ENCODE results near the gene IREB2.
"Not testable (repeated sequence)": the region's sequence is repeated elsewhere in the genome, so short reads cannot be mapped to it uniquely, and the experiment has no call there.

The IREB2 gene

DNA sequence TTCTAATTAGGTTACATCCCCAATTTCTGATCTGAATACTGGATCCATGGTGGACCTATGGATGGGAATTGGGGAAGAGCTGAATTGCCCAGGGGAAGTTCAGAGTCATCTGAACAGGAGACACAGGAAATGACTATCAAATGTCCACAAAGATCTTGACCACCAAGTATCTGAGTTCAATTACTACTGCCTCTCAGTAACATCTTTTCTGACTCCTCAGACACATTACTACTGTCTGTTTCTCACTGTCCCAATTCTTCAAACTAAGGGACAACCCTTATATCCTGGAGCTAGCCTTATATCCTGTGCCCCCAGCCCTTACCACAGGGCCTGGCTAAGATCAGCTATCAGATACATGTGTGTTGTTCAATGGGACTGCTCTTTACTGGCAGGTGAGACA lies 10.1 kb upstream of the IREB2 start:
- Histone ChIP-seq H3K4me3 (no peak overlapping the region), H3K27ac (no peak overlapping the region)

DNA sequence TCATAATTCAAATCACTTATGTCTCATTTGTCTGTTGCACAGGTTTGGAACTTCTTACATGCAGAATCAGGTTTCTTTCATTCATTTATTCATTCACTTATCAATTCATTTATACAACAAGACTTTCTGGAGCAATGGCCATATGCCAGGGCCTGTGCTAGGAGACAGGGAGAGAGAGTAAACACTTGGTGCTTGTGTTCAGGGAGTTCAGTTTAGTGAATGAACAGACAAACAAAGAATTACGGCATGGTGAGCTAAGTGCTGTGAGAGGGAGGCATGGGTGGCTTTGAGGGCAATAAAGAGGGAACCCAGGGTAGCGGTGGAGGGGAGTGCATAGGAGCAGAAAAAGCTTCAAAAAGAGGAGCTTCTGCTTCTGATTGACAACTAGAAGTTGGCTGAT lies 8.5 kb upstream of the IREB2 start:
- no peak overlapping the region for H3K27ac ChIP-seq
- no peak overlapping the region for H3K4me3 ChIP-seq

GRCh38 chr15:78431955-78432354 lies 6.1 kb upstream of the IREB2 start:
- Histone ChIP-seq H3K27ac (no peak overlapping the region), H3K4me3 (no peak overlapping the region)

DNA sequence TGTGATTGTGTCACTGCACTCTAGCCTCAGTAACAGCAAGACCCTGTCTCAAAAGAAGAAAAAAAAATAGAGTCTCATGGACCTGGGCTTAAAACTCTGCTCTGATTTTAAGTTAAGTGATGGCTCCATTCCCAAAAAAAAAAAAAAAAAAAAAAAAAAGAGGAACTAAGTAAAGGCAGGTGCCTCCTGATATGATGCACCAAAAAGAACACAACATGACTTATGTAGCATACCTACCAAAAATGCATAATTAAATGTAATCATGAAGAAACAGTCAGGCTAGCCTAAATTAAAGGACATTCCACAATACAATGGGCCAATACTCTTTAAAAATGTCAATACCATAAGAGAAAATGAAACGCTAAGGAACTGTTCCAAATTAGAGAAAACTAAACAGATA lies 5.4 kb upstream of the IREB2 start:
- H3K27ac ChIP-seq, result no peak overlapping the region
- no peak overlapping the region for H3K4me3 ChIP-seq

GRCh38 chr15:78434134-78434533 lies 3.9 kb upstream of the IREB2 start:
- H3K4me3 ChIP-seq, result no peak overlapping the region
- H3K27ac ChIP-seq, result no peak overlapping the region

- H3K27ac ChIP-seq, H3K4me3 ChIP-seq: not testable (repeated sequence)
These were observed 3.3 kb upstream of the IREB2 start for GRCh38 chr15:78434711-78435110.

DNA sequence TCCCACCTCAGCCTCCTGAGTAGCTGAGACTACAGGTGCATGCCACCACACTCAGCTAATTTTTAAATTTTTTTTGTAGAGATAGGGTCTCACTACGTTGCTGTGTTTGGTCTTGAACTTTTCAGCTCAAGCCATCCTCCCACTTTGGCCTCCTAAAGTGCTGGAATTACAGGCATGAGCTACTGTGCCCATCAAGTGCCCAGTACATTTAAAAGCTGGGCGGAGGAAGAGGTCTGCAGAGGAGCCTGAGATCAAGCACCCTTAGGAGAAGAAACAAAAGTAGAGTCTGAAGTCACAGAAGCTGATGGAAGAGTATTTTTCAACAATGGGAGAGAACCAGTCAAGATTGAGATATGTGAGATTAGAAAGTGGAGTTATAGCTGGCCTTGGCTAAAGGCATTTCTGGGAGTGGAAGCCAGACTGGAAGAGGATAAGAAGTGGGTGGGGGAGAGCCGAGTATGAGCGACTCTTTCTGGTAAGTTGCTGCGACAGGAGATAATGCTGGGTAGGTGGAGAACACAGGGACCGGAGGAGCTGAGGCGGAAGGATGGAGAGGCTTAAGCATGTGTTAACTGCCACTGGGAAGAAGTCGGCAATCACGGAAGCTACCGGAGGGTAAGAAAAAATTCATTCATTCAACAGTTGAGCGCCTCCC lies 782 bp upstream of the IREB2 start:
- Histone ChIP-seq H3K27ac (peak overlapping the region; percentile 23 to 99 (median 97)), H3K4me3 (peak overlapping the region; percentile 55 to 99 (median 95))

DNA sequence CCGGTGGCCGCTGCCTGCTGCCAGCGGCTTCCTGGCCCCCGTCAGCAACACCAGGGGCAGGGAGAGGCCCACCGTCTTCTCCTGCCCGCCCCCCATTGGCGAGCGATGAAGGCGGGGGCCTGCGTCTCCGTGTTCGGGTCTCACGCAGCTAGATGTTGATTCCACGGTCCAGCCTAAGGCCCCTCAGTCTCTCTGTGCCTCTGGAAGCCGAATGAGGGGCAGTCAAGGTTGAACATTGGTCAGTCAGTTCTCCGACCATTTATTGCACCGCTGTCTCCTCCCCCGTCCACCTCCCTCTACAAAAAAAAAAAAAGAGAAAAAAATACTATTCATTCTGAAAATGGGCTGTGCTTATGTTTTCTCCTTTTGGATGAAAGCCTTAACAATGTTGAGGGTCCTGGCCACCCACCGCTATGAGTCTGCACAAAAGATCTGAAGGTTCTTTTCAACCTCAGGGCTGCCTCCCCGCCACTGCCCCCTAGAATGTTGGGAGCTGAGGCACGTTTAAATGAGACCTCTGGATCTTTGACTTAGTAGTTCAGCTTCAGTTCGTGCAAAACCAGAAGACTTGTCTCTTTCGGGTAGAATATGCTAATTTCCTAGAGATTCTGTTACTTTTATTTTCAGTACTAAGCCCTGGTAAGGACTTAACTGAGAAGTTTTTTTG lies 736 bp downstream of the IREB2 start:
- Histone ChIP-seq H3K4me3 (peak overlapping the region; percentile 55 to 99 (median 95)), H3K27ac (peak overlapping the region; percentile 89 to 99 (median 97))

DNA sequence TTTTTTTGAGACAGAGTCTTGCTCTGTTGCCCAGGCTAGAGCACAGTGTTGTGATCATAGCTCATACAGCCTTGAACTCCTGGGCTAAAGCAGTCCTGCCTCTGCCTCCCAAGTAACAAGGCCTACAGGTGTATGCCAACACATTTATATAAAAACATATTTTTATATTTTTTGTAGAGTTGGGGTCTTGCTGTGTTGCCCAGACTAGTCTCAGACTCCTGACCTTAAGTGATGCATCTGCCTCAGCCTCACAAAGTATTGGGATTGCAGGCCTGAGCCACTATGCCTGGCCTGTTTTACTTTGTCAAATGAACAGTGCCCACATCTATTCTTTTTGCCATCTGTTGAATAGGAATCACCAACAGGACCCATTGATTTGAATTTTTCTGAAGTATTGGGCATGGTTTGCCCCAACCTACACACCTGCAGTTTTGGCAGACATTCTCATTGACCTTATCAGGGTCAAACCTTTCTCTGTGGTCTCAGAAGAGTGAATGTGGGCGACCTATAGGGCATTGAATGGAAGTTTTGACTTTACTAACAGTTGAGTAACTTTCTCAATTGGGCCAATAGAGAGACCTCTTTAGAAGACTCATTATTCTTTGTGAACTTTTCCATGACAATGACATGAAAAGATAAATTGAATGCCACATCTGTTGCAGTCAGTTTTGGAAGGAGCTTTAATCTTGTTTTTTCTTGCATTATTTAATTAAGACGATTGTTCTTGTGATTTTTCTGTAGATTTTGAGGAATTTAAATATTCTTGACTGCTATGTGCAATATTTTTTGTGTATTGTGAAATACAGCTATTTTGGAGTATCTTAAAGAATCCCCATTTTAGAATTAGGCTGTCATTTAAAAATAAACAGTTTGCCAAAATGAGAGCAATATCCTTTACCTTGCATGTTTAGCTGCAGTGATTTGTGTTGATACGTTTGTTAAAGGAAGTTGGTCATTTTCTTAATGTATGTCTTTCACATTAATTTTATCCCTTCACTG lies 2.7 kb downstream of the IREB2 start:
- Histone ChIP-seq H3K27ac (peak overlapping the region in 1 of 21 experiments; percentile 47), H3K4me3 (no peak overlapping the region)

DNA sequence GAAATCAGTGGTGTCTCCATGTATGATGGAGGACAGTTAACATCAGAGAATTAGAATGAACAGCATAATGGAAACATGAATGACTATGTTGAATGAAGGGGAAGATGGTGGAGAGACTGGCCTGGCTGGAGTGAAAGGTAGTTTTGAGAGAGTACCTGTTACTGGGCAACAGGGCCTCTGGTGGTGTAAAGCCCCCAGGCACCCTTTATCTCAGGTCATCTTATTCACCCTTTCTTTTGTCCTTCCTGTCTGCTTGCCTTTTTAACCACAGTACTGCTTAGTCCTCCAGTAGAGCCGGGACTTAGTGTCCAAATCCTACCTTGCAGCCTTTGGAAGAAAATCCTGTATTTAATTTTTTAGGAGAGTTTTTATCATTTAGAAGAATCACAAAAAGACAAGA lies 6.2 kb downstream of the IREB2 start:
- no peak overlapping the region for H3K27ac ChIP-seq

DNA sequence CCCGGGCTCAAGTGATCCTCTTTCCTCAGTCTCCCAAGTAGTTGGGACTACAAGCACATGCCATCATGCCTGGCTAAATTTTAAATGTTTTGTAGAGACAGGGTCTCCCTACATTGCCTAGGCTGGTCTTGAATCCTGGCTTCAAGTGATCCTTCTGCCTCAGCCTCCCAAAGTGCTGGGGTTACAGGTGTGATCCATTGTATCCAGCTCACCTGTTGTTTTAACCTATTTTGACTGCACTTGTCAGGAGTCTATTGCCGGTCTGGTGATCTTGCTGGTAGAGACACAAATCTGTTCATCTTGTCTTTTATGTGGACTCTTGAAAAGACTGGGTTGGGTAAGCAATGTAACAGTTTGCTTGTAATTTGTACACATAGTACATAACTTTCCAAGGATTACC lies 7.9 kb downstream of the IREB2 start:
- no peak overlapping the region for H3K27ac ChIP-seq

More for the DNA sequence above, 6.2 kb downstream of the IREB2 start:
- H3K4me3 ChIP-seq, result no peak overlapping the region

DNA sequence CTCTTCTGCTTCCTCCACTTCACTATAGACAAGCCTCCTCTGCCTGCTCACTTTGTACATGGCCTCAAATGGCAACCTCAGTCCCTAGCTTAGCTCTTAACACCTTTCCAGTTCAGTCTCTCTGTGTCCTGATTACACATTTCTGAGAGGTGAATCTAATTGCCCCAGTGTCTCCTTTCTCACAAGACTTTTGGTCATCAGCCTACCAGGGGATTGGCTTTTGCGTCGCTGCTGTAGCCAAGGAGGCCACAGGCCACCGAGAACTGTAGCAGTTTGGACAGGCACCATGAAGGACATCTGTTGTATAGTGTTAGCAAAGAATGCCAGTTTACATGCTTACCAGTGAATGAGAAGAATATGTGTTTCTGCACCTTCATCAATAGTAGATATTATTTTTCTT lies 8.5 kb downstream of the IREB2 start:
- H3K27ac ChIP-seq, result no peak overlapping the region

More for the DNA sequence above, 7.9 kb downstream of the IREB2 start:
- H3K4me3 ChIP-seq, result no peak overlapping the region

DNA sequence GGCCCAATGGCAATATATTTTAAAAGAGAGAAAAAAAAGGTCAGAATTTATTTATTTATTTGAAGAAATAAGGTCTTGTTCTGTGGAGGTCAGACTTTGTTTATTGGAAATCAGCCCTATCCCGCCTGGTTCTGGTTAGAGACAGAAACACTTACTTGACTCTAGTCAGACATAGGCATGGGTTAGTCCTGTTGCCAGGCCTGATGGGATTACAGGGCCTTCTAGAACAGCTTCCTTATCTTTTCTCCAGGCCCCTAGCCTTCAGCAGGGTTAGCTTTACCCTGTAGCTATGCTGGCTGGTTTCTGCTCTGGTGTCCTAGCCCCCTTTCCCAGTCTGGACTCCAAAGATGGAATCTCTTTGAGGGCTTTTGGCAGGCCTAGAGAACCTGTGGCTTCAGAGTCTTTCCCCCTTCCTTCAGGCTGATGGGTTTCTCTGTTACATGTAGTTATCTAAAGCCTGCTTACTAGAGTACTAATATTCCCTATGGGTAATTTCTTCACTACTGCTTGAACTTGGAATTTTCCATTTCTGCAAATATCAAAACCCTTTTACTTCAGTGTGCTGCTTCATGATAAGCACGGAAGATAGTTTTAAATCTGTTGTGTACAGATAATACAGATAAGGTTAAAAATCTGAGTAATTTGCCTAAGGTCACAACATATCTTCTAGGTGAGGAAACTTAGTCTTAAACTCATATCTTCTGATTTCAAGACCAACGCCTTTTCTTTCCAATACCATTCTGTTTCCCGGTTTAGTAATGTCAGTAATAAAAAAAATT lies 10.6 kb downstream of the IREB2 start:
- no peak overlapping the region for H3K4me3 ChIP-seq
- peak overlapping the region in 10 of 21 experiments; percentile 4 to 72 (median 51) for H3K27ac ChIP-seq

More for the DNA sequence above, 8.5 kb downstream of the IREB2 start:
- no peak overlapping the region for H3K4me3 ChIP-seq

GRCh38 chr15:78449220-78449999 lies 11.4 kb downstream of the IREB2 start:
- no peak overlapping the region for H3K4me3 ChIP-seq
- H3K27ac ChIP-seq, result peak overlapping the region in 6 of 21 experiments; percentile 4 to 73 (median 18)

GRCh38 chr15:78450285-78450858 lies 12.4 kb downstream of the IREB2 start:
- no peak overlapping the region for H3K4me3 ChIP-seq
- peak overlapping the region in 5 of 21 experiments; percentile 3 to 73 (median 33) for H3K27ac ChIP-seq

DNA sequence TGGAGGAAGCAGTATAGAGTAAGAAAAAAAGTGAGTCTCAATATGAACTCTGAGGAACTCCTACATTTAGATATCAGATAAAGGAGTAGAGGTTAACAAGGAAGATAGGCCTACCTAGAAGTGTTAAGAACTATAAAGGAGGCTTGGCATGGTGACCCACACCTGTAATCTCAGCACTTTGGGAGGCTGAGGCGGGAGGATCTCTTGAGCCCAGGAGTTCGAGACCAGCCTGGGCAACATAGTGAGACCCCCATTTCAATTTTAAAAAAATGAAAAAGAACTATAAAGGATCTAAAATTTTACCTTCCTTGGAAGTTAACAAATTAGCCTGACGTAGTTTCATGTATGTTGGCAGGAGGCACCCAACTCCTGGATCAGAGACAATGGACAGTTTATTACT lies 14.5 kb downstream of the IREB2 start:
- peak overlapping the region in 2 of 21 experiments; percentile 26 to 29 for H3K27ac ChIP-seq
- H3K4me3 ChIP-seq, result no peak overlapping the region

DNA sequence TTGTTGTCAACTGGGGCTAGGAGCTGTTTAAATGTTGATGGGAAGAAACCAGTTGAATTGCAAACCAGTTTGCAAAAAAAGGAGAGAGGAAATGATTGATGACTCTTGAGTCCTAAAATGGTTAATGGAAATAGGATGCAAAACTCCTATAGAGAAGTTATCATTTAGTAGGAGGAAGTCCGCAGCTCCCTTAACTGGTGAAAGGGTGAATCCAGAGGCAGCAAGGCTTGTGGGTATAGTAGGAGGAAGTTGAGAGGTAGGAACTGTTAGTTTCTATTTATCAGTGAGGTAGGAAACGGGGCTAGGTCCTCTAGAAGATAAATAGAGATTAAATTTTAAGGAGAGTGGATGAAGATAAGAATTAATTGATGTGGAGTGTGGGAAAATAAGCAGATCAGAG lies 15.4 kb downstream of the IREB2 start:
- H3K27ac ChIP-seq, result peak overlapping the region in 1 of 21 experiments; percentile 10

GRCh38 chr15:78454992-78455391 lies 17.0 kb downstream of the IREB2 start:
- peak overlapping the region in 9 of 21 experiments; percentile 6 to 50 (median 34) for H3K27ac ChIP-seq

More for the DNA sequence above, 15.4 kb downstream of the IREB2 start:
- no peak overlapping the region for H3K4me3 ChIP-seq

More at GRCh38 chr15:78454992-78455391, 17.0 kb downstream of the IREB2 start:
- H3K4me3 ChIP-seq, result no peak overlapping the region
